ENCODE data around the gene ANKRD13A. TPM values are rescaled to one million over a fixed set of nuclear protein-coding genes. Genes with fewer than 3 reads are reported as not detected.

ANKRD13A gene
- total and polyA plus RNA-seq, 2 experiments from 2014 or later = 5.7 to 25.6 TPM

DNA sequence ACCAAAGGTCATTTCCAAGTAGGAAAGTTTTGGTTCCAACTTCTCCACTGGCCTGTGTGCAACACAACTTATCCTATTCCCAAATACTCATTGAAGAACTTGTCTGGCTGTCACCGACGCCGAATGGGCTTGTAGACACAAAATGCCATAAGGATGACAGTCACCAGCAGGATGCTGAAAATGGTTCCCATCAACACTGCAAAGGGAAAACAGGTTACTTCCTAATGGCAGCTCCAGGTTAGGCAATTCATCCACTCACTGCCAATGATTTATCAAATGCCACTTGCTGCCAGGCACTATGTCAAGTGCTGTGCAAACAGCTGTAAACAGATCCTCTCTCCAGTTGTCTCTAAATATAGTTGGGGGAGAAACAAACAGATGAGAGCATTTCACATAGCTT is 43.0 kb downstream of the ANKRD13A start:
- H3K4me3 Mint-ChIP-seq = no peak overlapping the region

More for the DNA sequence above, 43.0 kb downstream of the ANKRD13A start:
- no peaks in the 10 kb centered on the region; the same call in 1 of the 2 replicates for H3K36me3 ChIP-seq (ENCODE audit: insufficient read depth)
- no peak for TF ChIP-seq STAT1 (IDR thresholded peaks at IDR 0.05; ENCODE audit: unreplicated experiment)
- no peak for TF ChIP-seq JUNB (IDR thresholded peaks at IDR 0.05; ENCODE audit: unreplicated experiment)
- TF ChIP-seq, protein P1, sequence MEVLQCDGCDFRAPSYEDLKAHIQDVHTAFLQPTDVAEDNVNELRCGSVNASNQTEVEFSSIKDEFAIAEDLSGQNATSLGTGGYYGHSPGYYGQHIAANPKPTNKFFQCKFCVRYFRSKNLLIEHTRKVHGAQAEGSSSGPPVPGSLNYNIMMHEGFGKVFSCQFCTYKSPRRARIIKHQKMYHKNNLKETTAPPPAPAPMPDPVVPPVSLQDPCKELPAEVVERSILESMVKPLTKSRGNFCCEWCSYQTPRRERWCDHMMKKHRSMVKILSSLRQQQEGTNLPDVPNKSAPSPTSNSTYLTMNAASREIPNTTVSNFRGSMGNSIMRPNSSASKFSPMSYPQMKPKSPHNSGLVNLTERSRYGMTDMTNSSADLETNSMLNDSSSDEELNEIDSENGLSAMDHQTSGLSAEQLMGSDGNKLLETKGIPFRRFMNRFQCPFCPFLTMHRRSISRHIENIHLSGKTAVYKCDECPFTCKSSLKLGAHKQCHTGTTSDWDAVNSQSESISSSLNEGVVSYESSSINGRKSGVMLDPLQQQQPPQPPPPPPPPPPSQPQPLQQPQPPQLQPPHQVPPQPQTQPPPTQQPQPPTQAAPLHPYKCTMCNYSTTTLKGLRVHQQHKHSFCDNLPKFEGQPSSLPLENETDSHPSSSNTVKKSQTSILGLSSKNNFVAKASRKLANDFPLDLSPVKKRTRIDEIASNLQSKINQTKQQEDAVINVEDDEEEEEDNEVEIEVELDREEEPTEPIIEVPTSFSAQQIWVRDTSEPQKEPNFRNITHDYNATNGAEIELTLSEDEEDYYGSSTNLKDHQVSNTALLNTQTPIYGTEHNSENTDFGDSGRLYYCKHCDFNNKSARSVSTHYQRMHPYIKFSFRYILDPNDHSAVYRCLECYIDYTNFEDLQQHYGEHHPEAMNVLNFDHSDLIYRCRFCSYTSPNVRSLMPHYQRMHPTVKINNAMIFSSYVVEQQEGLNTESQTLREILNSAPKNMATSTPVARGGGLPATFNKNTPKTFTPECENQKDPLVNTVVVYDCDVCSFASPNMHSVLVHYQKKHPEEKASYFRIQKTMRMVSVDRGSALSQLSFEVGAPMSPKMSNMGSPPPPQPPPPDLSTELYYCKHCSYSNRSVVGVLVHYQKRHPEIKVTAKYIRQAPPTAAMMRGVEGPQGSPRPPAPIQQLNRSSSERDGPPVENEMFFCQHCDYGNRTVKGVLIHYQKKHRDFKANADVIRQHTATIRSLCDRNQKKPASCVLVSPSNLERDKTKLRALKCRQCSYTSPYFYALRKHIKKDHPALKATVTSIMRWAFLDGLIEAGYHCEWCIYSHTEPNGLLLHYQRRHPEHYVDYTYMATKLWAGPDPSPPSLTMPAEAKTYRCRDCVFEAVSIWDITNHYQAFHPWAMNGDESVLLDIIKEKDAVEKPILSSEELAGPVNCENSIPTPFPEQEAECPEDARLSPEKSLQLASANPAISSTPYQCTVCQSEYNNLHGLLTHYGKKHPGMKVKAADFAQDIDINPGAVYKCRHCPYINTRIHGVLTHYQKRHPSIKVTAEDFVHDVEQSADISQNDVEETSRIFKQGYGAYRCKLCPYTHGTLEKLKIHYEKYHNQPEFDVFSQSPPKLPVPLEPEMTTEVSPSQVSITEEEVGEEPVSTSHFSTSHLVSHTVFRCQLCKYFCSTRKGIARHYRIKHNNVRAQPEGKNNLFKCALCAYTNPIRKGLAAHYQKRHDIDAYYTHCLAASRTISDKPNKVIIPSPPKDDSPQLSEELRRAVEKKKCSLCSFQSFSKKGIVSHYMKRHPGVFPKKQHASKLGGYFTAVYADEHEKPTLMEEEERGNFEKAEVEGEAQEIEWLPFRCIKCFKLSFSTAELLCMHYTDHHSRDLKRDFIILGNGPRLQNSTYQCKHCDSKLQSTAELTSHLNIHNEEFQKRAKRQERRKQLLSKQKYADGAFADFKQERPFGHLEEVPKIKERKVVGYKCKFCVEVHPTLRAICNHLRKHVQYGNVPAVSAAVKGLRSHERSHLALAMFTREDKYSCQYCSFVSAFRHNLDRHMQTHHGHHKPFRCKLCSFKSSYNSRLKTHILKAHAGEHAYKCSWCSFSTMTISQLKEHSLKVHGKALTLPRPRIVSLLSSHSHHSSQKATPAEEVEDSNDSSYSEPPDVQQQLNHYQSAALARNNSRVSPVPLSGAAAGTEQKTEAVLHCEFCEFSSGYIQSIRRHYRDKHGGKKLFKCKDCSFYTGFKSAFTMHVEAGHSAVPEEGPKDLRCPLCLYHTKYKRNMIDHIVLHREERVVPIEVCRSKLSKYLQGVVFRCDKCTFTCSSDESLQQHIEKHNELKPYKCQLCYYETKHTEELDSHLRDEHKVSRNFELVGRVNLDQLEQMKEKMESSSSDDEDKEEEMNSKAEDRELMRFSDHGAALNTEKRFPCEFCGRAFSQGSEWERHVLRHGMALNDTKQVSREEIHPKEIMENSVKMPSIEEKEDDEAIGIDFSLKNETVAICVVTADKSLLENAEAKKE (CRISPR knock-in tag; IDR thresholded peaks at IDR 0.05) = no peak
- TF ChIP-seq, protein P2, sequence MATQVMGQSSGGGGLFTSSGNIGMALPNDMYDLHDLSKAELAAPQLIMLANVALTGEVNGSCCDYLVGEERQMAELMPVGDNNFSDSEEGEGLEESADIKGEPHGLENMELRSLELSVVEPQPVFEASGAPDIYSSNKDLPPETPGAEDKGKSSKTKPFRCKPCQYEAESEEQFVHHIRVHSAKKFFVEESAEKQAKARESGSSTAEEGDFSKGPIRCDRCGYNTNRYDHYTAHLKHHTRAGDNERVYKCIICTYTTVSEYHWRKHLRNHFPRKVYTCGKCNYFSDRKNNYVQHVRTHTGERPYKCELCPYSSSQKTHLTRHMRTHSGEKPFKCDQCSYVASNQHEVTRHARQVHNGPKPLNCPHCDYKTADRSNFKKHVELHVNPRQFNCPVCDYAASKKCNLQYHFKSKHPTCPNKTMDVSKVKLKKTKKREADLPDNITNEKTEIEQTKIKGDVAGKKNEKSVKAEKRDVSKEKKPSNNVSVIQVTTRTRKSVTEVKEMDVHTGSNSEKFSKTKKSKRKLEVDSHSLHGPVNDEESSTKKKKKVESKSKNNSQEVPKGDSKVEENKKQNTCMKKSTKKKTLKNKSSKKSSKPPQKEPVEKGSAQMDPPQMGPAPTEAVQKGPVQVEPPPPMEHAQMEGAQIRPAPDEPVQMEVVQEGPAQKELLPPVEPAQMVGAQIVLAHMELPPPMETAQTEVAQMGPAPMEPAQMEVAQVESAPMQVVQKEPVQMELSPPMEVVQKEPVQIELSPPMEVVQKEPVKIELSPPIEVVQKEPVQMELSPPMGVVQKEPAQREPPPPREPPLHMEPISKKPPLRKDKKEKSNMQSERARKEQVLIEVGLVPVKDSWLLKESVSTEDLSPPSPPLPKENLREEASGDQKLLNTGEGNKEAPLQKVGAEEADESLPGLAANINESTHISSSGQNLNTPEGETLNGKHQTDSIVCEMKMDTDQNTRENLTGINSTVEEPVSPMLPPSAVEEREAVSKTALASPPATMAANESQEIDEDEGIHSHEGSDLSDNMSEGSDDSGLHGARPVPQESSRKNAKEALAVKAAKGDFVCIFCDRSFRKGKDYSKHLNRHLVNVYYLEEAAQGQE (IDR thresholded peaks at IDR 0.05; ENCODE audit: unreplicated experiment) = no peak
- TF ChIP-seq, protein P3, sequence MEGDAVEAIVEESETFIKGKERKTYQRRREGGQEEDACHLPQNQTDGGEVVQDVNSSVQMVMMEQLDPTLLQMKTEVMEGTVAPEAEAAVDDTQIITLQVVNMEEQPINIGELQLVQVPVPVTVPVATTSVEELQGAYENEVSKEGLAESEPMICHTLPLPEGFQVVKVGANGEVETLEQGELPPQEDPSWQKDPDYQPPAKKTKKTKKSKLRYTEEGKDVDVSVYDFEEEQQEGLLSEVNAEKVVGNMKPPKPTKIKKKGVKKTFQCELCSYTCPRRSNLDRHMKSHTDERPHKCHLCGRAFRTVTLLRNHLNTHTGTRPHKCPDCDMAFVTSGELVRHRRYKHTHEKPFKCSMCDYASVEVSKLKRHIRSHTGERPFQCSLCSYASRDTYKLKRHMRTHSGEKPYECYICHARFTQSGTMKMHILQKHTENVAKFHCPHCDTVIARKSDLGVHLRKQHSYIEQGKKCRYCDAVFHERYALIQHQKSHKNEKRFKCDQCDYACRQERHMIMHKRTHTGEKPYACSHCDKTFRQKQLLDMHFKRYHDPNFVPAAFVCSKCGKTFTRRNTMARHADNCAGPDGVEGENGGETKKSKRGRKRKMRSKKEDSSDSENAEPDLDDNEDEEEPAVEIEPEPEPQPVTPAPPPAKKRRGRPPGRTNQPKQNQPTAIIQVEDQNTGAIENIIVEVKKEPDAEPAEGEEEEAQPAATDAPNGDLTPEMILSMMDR (conservative IDR thresholded peaks at IDR 0.05; ENCODE audit: low read depth in 2 of 2) = no peak
- TF ChIP-seq CREB1 (CRISPR knock-in tag; IDR thresholded peaks at IDR 0.05; ENCODE audit: low read depth) = no peak
- TF ChIP-seq POLR2AphosphoS5 (IDR thresholded peaks at IDR 0.05; ENCODE audit: low read depth) = no peak
- no peak for TF ChIP-seq EZH2phosphoT487 (IDR thresholded peaks at IDR 0.05; ENCODE audit: unreplicated experiment)
- no peak for TF ChIP-seq NANOG (IDR thresholded peaks at IDR 0.05; ENCODE audit: borderline replicate concordance)
- no peak for TF ChIP-seq ZNF331 (CRISPR knock-in tag; IDR thresholded peaks at IDR 0.05; ENCODE audit: low read depth)
- TF ChIP-seq, protein P4, sequence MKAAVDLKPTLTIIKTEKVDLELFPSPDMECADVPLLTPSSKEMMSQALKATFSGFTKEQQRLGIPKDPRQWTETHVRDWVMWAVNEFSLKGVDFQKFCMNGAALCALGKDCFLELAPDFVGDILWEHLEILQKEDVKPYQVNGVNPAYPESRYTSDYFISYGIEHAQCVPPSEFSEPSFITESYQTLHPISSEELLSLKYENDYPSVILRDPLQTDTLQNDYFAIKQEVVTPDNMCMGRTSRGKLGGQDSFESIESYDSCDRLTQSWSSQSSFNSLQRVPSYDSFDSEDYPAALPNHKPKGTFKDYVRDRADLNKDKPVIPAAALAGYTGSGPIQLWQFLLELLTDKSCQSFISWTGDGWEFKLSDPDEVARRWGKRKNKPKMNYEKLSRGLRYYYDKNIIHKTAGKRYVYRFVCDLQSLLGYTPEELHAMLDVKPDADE (IDR thresholded peaks at IDR 0.05) = no peak
- no peak for TF ChIP-seq ZNF114 (CRISPR knock-in tag; IDR thresholded peaks at IDR 0.05)
- no peak for TF ChIP-seq EZH2 (IDR thresholded peaks at IDR 0.05; ENCODE audit: low read depth, unreplicated experiment)
- DNase-seq (ENCODE audit: low spot score) = no peak
- no peak overlapping the region for H3K4me2 ChIP-seq
- no peak overlapping the region for H3K27ac Mint-ChIP-seq
- H4K20me1 ChIP-seq (replicated peaks; ENCODE audit: insufficient read depth) = peaks cover 10% of the 10 kb centered on the region
- H3K27me3 ChIP-seq (ENCODE audit: insufficient read depth) = no peaks in the 10 kb centered on the region
- H3K4me1 ChIP-seq (ENCODE audit: insufficient read depth) = peaks cover 7% of the 10 kb centered on the region; the same call in 1 of the 2 replicates
- no peaks in the 10 kb centered on the region for H3K27me3 Mint-ChIP-seq (ENCODE audit: insufficient read depth, low read depth, poor library complexity)
- H3K9me2 ChIP-seq (ENCODE audit: insufficient read depth) = no peaks in the 10 kb centered on the region
- H3K36me3 Mint-ChIP-seq (ENCODE audit: low read depth) = peaks cover 4% of the 10 kb centered on the region
- H3K4me3 ChIP-seq = no peak overlapping the region
- no peak overlapping the region for H3K27ac ChIP-seq (ENCODE audit: low read depth)
- H3K4me1 Mint-ChIP-seq = peaks cover 21% of the 10 kb centered on the region
- no peaks in the 10 kb centered on the region for H3K9me3 Mint-ChIP-seq
- no peak overlapping the region for H2AFZ ChIP-seq
- H3K79me2 ChIP-seq (replicated peaks; ENCODE audit: insufficient read depth) = peaks cover 23% of the 10 kb centered on the region
- no peaks in the 10 kb centered on the region for H3F3A ChIP-seq (replicated peaks; ENCODE audit: low read depth)
- no peak for ATAC-seq

Data from GM23338 (cell line).